Endometrium (tissue), 2 donors: ENCODE data around the gene CLDN7.

Source experiments
- FAIRE-seq: peaks from 2 replicates; lab custom pipeline; 2012; peaks lifted over from hg19 to GRCh38; lab: Jason Lieb, UNC
- donor health status: control.
- donor health status: control.

CLDN7 gene

DNA sequence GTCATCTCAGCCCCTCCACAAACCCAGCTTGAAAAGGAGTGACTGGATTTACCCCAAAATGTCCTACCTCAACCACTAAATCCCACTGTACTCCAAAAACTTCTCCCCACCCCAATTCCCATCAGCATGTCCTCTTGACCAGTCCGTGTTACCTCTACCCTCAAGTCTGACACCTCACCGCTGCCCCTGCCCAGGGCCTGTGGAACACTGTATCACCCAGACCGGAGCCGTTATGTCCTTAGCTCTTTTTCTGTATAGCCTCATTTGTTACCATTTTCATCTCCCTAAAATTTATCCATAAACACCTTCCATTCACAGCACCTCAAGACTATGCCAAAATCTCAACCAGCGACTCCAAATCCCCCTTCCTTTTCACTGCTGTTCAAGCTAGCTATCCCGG is 25.5 kb downstream of the CLDN7 start:
- FAIRE-seq = no peak

DNA sequence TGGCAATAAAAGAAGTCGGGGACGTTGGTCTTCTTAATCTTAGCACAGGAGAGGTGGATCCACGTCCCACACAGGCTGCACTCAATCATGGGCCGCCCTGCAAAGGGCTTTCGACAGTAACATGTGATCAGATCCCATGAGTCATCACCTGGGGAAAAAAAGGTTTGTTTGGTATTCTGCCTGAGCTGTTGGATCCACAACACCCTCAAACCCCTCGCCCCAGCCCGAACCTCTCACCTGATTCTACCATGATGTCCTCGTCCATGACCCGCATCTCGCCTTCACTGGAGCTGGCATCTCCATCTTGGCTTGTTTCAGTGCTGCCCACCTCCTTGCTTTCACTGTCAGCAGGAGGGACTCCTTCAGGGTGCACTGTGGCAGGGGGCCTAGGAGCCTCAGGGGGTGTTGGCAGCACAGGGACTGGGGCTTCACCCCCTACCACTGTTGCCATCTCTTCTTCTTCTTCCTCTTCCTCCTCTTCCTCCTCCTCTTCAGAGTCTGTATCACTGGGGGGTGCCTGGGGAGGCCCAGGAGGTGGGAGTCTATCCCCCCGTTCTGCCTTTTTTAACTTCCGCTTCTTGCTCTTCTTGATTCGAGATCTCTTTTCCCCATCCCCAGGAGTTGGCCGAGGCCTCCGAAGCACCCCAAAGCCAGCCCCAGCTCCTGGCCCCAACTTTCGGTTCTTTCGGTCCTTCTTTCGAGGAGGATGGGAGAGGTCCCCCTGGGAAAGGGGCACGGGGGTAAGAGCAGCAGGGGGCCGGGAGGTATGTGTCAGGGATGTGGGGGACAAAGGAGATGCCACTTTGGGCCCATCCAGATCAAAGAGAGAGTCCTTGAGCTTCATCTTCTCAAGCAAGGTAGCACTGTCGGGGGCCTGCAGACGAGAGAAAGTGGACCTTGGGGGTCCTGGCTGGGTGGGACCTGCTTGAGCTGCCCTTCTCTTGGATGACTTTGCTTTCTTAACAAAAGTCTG is 26.3 kb downstream of the CLDN7 start:
- FAIRE-seq = no peak

- FAIRE-seq = peak; percentile 31
Observed at GRCh38 chr17:7234083-7234951, 28.0 kb downstream of the CLDN7 start, which contains the start of gene DVL2. DVL2 (minus strand) TSS chr17:7234517; CDS start chr17:7234262, 255 bp downstream.

DNA sequence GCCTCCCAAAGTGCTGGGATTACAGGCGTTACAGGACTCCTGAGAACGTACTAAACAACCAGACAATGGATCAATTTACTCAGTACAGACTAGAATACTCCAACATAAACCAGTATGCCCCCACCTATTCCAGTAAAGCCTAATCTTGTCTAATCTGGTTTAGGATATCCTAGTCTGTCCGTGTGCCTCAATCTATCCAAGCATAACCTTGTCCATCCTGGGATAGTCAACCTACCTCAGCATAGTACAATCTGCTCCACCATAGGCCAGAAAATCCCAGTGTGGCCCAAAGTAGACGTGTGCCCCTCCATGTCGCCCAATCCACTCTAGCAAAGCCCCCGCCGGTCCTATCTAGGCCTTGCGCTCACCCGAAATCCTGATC is 28.6 kb downstream of the CLDN7 start:
- no peak for FAIRE-seq

- no peak for FAIRE-seq
Observed at GRCh38 chr17:7232114-7232513, 30.2 kb downstream of the CLDN7 start.

DNA sequence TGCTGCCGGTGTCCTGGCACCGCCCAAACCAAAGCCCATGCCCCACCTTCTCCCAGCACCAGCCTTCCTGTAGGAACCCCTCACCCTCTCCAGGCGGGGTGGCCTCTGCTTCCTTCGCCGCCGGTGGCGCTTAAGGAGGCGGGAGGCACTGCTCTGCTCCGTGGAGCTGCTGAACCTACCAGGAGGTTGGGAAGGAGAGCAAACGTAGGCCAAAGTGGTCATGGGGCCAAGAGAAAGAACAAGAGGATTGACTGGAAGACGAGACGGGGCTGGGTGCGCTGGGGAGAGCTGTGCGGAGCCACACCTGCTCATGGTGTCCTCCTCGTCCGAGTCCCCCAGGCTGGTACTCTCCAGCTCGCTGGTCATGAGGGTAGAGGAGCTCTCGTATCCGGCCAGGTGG is 32.8 kb downstream of the CLDN7 start:
- FAIRE-seq = no peak

DNA sequence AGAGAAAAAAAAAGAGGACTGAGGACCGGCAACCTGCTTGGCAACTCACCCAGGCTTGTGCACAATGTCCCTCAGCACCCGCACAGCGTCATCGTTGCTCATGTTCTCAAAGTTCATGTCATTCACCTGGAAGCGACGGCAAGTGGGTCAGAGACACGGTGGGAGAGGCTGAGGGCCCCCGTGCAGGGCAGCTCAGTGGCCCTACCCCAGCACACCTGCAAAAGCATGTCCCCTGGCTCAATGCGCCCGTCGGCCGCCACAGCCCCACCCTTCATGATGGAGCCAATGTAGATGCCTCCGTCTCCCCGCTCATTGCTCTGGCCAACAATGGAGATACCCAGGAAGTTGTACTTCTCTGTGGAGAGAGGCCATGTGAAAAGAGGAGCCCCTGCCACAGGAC is 33.4 kb downstream of the CLDN7 start:
- FAIRE-seq = no peak

GRCh38 chr17:7226721-7227710 is 35.3 kb downstream of the CLDN7 start:
- no peak for FAIRE-seq

DNA sequence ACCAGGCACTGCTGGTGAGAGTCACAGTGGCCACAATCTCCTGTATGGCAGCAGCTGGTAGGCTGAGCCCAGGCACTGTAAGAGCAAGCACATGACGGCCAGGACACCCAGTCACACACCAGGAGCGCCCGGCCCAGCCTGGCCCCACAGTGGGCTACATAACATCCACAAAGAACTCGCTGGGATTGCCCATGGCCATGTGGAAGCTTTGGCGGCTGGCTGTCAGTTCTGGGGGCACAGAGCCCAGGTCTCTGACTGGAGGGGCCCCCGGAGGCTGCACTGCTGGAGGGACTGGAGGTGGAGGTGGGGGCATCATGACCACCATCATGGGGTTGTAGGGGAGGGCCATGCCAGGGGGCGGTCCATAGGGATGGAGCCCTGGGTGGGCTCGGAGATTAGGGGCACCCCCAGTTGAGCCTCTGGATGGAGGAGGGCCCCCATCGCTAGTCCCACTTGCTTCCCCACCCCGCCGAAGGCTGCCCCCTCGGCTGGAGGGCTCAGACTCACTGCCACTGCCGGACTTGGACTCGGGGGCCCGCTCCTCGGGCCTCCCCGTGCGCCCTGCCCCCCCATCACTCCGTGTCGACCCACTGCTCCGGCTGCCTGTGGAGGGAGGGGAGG is 36.5 kb downstream of the CLDN7 start:
- FAIRE-seq = no peak

DNA sequence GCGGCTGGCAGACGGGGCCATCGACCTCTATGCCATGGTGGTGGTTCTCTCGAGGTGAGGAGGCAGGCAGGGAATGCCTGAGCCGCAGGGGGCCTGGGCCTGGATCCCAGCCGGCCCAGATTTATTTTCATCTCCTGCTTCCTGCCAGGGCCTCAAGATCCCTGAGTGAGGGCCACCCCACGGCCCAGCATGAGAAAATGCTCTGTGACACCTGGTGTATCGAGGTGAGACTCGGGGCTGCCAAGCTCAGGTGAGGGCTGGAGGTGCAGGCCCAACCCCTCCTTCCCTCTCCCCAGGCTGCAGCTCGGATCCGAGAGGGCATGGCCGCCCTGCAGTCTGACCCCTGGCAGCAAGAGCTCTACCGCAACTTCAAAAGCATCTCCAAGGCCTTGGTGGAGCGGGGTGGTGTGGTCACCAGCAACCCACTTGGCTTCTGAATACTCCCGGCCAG is 37.6 kb downstream of the CLDN7 start:
- FAIRE-seq = no peak

- no peak for FAIRE-seq
Observed at GRCh38 chr17:7224110-7224509, 38.2 kb downstream of the CLDN7 start.

GRCh38 chr17:7223375-7223774 is 38.9 kb downstream of the CLDN7 start:
- FAIRE-seq = no peak

- no peak for FAIRE-seq
Observed at GRCh38 chr17:7222972-7223292, 39.3 kb downstream of the CLDN7 start.

DNA sequence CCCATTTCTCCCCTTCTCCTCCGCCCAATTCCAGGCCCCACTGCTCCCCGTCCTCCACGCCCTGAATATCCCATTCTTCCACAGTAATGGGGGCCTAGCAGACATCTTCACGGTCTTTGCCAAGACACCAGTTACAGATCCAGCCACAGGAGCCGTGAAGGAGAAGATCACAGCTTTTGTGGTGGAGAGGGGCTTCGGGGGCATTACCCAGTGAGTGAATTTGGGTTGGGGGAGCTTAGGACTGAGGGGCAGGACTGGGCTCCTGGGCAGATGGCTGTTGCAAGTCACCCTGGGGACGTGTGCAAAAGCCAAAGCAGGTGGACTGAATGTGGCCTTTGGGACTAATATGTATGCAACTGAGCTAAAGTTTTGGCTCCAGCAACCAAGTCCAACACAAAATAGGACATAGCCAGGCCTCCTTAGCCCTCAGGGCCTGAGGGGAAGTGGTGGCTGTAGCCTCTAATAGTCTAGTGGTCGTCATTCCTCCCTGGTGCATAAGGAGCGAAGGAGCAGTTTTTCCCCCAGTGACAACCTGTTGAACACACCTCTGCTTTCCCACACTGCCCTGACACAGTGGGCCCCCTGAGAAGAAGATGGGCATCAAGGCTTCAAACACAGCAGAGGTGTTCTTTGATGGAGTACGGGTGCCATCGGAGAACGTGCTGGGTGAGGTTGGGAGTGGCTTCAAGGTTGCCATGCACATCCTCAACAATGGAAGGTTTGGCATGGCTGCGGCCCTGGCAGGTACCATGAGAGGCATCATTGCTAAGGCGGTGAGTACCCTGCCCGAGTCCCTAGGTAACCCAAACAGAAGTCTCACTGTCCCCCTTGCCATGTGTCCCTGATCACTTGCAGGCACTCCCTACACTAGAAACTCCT is 39.9 kb downstream of the CLDN7 start:
- FAIRE-seq = no peak

DNA sequence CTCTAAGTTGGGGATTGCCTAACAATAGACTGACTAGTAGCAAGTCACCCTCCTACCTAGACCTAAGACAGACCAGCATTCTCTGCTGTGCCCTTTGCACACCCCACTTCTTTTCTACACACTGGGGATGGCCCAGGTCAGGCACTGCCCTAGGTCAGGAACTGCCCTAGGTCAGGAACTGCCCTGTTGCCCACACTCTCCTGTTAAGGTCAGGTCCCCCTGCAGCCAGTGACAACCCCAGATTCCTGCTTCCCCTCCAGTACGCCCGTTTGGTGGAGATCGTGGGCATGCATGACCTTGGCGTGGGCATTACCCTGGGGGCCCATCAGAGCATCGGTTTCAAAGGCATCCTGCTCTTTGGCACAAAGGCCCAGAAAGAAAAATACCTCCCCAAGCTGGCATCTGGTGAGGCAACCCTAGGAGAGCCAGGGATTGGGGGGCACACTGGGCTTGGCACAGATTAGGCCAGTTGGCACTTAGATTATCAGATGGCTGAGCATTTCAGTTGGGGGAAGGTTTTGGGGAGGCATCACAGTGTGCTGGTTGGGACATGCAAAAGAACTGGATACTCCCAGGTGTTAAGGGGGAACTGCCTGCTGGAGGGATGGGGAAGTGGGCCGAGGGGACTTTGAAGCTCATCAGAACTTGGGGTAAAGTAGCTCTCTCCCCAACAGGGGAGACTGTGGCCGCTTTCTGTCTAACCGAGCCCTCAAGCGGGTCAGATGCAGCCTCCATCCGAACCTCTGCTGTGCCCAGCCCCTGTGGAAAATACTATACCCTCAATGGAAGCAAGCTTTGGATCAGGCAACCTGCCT is 40.8 kb downstream of the CLDN7 start:
- no peak for FAIRE-seq

DNA sequence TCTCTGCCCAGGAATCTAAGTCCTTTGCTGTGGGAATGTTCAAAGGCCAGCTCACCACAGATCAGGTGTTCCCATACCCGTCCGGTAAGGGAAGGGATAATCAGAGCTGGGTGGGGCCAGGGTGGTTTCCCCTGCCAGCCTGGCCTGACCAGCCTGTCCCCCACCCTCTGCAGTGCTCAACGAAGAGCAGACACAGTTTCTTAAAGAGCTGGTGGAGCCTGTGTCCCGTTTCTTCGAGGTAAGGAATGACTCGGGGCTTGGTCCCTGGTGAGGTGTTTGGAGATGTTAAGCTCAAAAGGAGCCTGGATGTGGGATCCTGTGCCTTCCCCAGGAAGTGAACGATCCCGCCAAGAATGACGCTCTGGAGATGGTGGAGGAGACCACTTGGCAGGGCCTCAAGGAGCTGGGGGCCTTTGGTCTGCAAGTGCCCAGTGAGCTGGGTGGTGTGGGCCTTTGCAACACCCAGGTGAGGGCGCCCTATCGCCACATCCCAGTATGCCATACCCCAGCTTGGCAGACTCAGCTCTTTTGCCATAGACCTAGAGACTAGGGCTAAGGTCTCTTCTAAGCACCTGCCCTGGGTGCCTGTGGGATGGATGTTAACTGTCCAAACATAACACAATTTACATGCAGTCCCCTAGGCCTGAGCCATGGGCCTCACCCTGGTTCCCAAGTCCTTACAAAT is 41.5 kb downstream of the CLDN7 start:
- FAIRE-seq = no peak

DNA sequence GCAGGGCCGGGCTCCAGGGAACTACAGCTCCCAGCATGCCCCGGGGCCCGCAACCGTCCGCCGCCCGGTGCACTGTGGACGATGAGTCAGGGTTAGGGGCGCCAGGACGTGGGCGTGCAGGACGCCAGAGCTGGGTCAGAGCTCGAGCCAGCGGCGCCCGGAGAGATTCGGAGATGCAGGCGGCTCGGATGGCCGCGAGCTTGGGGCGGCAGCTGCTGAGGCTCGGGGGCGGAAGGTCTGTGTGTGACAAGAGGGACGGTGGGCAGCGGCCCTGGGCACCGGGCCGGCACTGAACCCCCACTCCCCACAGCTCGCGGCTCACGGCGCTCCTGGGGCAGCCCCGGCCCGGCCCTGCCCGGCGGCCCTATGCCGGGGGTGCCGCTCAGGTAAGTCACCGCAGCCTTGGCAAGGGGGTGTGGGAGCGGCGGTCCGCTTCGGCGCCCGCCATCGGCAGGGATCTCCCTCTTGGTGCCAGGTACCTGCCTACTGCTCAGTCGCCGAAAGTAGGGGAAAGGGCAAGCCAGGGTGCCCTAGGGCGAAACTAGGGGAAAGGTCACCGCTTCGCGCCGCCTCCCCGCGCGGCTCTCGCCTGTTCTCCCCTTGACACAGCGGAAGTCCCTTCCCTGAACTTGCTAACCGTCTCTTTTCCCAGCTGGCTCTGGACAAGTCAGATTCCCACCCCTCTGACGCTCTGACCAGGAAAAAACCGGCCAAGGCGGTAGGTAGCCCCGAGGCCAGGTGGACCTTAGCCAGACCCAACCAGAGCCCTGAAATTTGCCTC is 42.3 kb downstream of the CLDN7 start, which contains the start of the genes ACADVL and DLG4:
Gene ACADVL (plus strand): TSS at position 127 of the 781 bp plus-strand sequence. CDS start 47 bp downstream, at position 174.
Gene DLG4 (minus strand): TSS at position 25 of the 781 bp plus-strand sequence.
- peak; percentile 33 for FAIRE-seq
